HCT116 (cell line): ENCODE results near the gene SECISBP2.

Experiments
- CTCF ChIP-seq, 3 experiments: fragments of 200-600 bp in 1 of 3; sonication (generic) in 1 of 3; IDR thresholded peaks in 2 of 3; conservative IDR thresholded peaks in 1 of 3; 2 replicates each; pipeline ENCODE4 v1.5.1; 2012 to 2017; ENCODE audit warnings: low read depth in 2 of 3, low read length in 2 of 3, antibody characterized with exemption in 1 of 3, borderline replicate concordance in 1 of 3, control low read depth in 1 of 3, mild to moderate bottlenecking in 1 of 3, mixed read lengths in 1 of 3, mixed run types in 1 of 3, moderate library complexity in 1 of 3; ENCODE audit not compliant: insufficient read depth in 1 of 3
- POLR2A ChIP-seq: IDR thresholded peaks from 2 replicates; pipeline ENCODE4 v1.7.0; 2011; ENCODE audit warnings: borderline replicate concordance; ENCODE audit not compliant: insufficient read depth, insufficient read length; ENCODE audit errors: extremely low read depth
- RAD21 ChIP-seq: IDR thresholded peaks from 2 replicates; pipeline ENCODE4 v1.6.1; 2012; ENCODE audit warnings: low read depth, mild to moderate bottlenecking

GRCh38 chr9:89382026-89382986 lies 64.0 kb downstream of the SECISBP2 start:
- TF ChIP-seq RAD21 (no peak), POLR2A (no peak), CTCF (IDR thresholded peaks at IDR 0.05 in 2 of 3, conservative IDR thresholded peaks at IDR 0.05 in 1 of 3; ENCODE audit: borderline replicate concordance in 1 of 3, insufficient read depth in 1 of 3, low read depth in 2 of 3, low read length in 2 of 3) (no peak)
